K562 (cell line): Measurements from ENCODE around the gene SHB. TPM values are rescaled to one million over a fixed set of nuclear protein-coding genes. Genes with fewer than 3 reads are reported as not detected.

ENCODE experiments used
- ARID1B ChIP-seq: fragments of 450-650 bp; IDR thresholded peaks from 2 replicates; pipeline ENCODE4 v1.6.1; 2016; ENCODE audit warnings: antibody characterized with exemption, mild to moderate bottlenecking, inconsistent platforms
- BCOR ChIP-seq: fragments of 450-650 bp; IDR thresholded peaks from 2 replicates; pipeline ENCODE4 v1.6.1; 2016
- ETS2 ChIP-seq: IDR thresholded peaks from 2 replicates; pipeline ENCODE4 v1.6.1; 2016; ENCODE audit warnings: borderline replicate concordance, missing genetic modification characterization, mild to moderate bottlenecking, moderate library complexity, missing compliant biosample characterization; ENCODE audit not compliant: poor library complexity, severe bottlenecking
- HCFC1 ChIP-seq: IDR thresholded peaks from 2 replicates; pipeline ENCODE4 v1.6.1; 2012; ENCODE audit warnings: low read depth, low read length, improper control_type of control experiment
- NFIX ChIP-seq: fragments of 250-450 bp; sonication (Bioruptor Pico); IDR thresholded peaks from 2 replicates; pipeline ENCODE4 v1.4.0; 2020; ENCODE audit warnings: low read depth, mild to moderate bottlenecking, moderate library complexity
- SLC30A9 ChIP-seq: fragments of 250-450 bp; sonication (Bioruptor Pico); IDR thresholded peaks from 2 replicates; pipeline ENCODE4 v1.8.0; 2022; ENCODE audit warnings: mild to moderate bottlenecking, moderate library complexity
- SMAD4 ChIP-seq: fragments of 250-450 bp; sonication (Bioruptor Pico); conservative IDR thresholded peaks from 2 replicates; pipeline ENCODE4 v1.8.0; 2021; ENCODE audit warnings: inconsistent platforms, mild to moderate bottlenecking, moderate library complexity
- TCF7L2 ChIP-seq: fragments of 150-350 bp; IDR thresholded peaks from 2 replicates; pipeline ENCODE4 v1.6.1; 2016; ENCODE audit warnings: low read depth, mild to moderate bottlenecking, low read length, moderate library complexity
- ZNF12 ChIP-seq: sonication (generic); formaldehyde crosslinking; IDR thresholded peaks from 2 replicates; pipeline ENCODE4 v1.4.0; 2020; ENCODE audit warnings: mild to moderate bottlenecking, missing genetic modification reagents
- ZNF121 ChIP-seq: sonication (generic); formaldehyde crosslinking; conservative IDR thresholded peaks from 2 replicates; pipeline ENCODE4 v1.8.0; 2022; ENCODE audit warnings: missing genetic modification reagents
- ZNF589 ChIP-seq: fragments of 200-800 bp; sonication (Bioruptor generic); IDR thresholded peaks from 2 replicates; pipeline ENCODE4 v1.6.1; 2016; ENCODE audit warnings: low read depth, missing genetic modification characterization, missing compliant biosample characterization
- polyA plus RNA-seq, 8 experiments: library from polyadenylated mRNA; depleted of rRNA in 4 of 8; stranded (reverse) in 5 of 8; unstranded in 3 of 8; fragments of >200 nt; fragmentation: Nextera tagmentation in 2 of 8; fragmentation: Illumina TruSeq in 1 of 8; extraction: Ambion mirVana in 2 of 8; extraction: Trizol in 1 of 8; gene quantifications; 2 replicates each; pipeline versions ENCODE4 v1.2.1 to v1.2.3, GENCODE V29; 2011 to 2014; ENCODE audit warnings: inconsistent platforms in 1 of 8, missing spikeins in 1 of 8
- total RNA-seq, 7 experiments: library from RNA; depleted of rRNA in 6 of 7; stranded (reverse); fragments of >200 nt in 6 of 7; fragmentation: Illumina TruSeq in 2 of 7; extraction: Trizol in 2 of 7; gene quantifications; 2 replicates each; pipeline versions ENCODE4 v1.2.1 to v1.2.3, GENCODE V29; 2011 to 2021; ENCODE audit warnings: low replicate concordance in 1 of 7
- TF ChIP-seq, protein P1 (sequence below): sonication (generic); formaldehyde crosslinking; IDR thresholded peaks from 2 replicates; pipeline ENCODE4 v1.8.0; 2023; ENCODE audit warnings: missing genetic modification reagents, mild to moderate bottlenecking, borderline replicate concordance
- TF ChIP-seq, protein P2 (sequence below): fragments of 450-650 bp; IDR thresholded peaks from 2 replicates; pipeline ENCODE4 v1.6.1; 2017; ENCODE audit warnings: mild to moderate bottlenecking, moderate library complexity
- TF ChIP-seq, protein P3 (sequence below): fragments of 450-650 bp; IDR thresholded peaks from 2 replicates; pipeline ENCODE4 v1.6.1; 2016; ENCODE audit warnings: antibody characterized with exemption
- TF ChIP-seq, protein P4 (sequence below): sonication (generic); formaldehyde crosslinking; IDR thresholded peaks from 2 replicates; pipeline ENCODE4 v1.8.0; 2022; ENCODE audit warnings: mild to moderate bottlenecking, missing genetic modification reagents

The SHB gene
- total and polyA plus RNA-seq, 9 of the 15 experiments (the other 6 are each of a cell fraction or from before 2014, with no cell fraction given): 0.78 to 16.0 (median 5.3) TPM

DNA sequence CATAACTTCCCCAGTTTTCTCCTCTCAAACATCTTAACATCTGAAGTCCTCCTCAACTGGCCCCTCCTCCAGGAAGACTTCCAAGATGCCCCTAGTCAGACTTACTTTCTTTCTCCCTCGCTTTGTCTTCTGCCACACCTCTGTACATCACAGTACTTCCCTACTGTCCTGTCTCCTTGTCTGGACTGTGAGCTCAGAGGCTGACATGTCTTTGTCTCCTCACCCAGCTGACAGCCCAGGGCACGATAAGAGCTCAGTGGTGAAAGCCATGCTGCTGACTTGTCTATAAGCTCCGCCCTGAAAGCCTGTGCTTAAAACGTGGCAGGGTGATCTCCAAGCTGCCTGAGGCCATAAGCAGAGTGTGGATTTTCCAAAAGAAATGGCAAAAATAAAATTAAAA is 132.1 kb downstream of the SHB start (continued):
- TF ChIP-seq, protein P1, sequence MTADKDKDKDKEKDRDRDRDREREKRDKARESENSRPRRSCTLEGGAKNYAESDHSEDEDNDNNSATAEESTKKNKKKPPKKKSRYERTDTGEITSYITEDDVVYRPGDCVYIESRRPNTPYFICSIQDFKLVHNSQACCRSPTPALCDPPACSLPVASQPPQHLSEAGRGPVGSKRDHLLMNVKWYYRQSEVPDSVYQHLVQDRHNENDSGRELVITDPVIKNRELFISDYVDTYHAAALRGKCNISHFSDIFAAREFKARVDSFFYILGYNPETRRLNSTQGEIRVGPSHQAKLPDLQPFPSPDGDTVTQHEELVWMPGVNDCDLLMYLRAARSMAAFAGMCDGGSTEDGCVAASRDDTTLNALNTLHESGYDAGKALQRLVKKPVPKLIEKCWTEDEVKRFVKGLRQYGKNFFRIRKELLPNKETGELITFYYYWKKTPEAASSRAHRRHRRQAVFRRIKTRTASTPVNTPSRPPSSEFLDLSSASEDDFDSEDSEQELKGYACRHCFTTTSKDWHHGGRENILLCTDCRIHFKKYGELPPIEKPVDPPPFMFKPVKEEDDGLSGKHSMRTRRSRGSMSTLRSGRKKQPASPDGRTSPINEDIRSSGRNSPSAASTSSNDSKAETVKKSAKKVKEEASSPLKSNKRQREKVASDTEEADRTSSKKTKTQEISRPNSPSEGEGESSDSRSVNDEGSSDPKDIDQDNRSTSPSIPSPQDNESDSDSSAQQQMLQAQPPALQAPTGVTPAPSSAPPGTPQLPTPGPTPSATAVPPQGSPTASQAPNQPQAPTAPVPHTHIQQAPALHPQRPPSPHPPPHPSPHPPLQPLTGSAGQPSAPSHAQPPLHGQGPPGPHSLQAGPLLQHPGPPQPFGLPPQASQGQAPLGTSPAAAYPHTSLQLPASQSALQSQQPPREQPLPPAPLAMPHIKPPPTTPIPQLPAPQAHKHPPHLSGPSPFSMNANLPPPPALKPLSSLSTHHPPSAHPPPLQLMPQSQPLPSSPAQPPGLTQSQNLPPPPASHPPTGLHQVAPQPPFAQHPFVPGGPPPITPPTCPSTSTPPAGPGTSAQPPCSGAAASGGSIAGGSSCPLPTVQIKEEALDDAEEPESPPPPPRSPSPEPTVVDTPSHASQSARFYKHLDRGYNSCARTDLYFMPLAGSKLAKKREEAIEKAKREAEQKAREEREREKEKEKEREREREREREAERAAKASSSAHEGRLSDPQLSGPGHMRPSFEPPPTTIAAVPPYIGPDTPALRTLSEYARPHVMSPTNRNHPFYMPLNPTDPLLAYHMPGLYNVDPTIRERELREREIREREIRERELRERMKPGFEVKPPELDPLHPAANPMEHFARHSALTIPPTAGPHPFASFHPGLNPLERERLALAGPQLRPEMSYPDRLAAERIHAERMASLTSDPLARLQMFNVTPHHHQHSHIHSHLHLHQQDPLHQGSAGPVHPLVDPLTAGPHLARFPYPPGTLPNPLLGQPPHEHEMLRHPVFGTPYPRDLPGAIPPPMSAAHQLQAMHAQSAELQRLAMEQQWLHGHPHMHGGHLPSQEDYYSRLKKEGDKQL (CRISPR knock-in tag): no peak
- TF ChIP-seq ZNF121 (no peak), BCOR (peak; percentile 73), NFIX (CRISPR knock-in tag) (no peak), SMAD4 (CRISPR knock-in tag) (peak; percentile 74), HCFC1 (no peak), TCF7L2 (no peak), ZNF589 (CRISPR knock-in tag) (no peak), ZNF12 (no peak), ARID1B (peak; percentile 73), ETS2 (tag) (no peak), SLC30A9 (CRISPR knock-in tag) (no peak)
- TF ChIP-seq, protein P2, sequence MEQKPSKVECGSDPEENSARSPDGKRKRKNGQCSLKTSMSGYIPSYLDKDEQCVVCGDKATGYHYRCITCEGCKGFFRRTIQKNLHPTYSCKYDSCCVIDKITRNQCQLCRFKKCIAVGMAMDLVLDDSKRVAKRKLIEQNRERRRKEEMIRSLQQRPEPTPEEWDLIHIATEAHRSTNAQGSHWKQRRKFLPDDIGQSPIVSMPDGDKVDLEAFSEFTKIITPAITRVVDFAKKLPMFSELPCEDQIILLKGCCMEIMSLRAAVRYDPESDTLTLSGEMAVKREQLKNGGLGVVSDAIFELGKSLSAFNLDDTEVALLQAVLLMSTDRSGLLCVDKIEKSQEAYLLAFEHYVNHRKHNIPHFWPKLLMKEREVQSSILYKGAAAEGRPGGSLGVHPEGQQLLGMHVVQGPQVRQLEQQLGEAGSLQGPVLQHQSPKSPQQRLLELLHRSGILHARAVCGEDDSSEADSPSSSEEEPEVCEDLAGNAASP: no peak
- TF ChIP-seq, protein P3, sequence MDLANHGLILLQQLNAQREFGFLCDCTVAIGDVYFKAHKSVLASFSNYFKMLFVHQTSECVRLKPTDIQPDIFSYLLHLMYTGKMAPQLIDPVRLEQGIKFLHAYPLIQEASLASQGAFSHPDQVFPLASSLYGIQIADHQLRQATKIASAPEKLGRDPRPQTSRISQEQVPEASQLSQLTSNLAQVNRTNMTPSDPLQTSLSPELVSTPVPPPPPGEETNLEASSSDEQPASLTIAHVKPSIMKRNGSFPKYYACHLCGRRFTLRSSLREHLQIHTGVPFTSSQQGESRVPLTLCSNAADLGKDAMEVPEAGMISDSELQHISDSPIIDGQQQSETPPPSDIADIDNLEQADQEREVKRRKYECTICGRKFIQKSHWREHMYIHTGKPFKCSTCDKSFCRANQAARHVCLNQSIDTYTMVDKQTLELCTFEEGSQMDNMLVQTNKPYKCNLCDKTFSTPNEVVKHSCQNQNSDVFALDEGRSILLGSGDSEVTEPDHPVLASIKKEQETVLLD: peak; percentile 43; the same call in 1 of the 2 replicates
- TF ChIP-seq, protein P4, sequence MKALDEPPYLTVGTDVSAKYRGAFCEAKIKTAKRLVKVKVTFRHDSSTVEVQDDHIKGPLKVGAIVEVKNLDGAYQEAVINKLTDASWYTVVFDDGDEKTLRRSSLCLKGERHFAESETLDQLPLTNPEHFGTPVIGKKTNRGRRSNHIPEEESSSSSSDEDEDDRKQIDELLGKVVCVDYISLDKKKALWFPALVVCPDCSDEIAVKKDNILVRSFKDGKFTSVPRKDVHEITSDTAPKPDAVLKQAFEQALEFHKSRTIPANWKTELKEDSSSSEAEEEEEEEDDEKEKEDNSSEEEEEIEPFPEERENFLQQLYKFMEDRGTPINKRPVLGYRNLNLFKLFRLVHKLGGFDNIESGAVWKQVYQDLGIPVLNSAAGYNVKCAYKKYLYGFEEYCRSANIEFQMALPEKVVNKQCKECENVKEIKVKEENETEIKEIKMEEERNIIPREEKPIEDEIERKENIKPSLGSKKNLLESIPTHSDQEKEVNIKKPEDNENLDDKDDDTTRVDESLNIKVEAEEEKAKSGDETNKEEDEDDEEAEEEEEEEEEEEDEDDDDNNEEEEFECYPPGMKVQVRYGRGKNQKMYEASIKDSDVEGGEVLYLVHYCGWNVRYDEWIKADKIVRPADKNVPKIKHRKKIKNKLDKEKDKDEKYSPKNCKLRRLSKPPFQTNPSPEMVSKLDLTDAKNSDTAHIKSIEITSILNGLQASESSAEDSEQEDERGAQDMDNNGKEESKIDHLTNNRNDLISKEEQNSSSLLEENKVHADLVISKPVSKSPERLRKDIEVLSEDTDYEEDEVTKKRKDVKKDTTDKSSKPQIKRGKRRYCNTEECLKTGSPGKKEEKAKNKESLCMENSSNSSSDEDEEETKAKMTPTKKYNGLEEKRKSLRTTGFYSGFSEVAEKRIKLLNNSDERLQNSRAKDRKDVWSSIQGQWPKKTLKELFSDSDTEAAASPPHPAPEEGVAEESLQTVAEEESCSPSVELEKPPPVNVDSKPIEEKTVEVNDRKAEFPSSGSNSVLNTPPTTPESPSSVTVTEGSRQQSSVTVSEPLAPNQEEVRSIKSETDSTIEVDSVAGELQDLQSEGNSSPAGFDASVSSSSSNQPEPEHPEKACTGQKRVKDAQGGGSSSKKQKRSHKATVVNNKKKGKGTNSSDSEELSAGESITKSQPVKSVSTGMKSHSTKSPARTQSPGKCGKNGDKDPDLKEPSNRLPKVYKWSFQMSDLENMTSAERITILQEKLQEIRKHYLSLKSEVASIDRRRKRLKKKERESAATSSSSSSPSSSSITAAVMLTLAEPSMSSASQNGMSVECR (CRISPR knock-in tag): peak; percentile 73; the same call in 1 of the 2 replicates
